Activated naive CD8-positive, alpha-beta T cell treated with anti-CD3 and anti-CD28 coated beads, Interleukin-2, amount 10 ng/mL, durations not matched to agents 7 days and 5 days (primary cell): ENCODE measurements around the gene AP2B1. TPM values are rescaled to one million over a fixed set of nuclear protein-coding genes. Genes with fewer than 3 reads are reported as not detected.
A peak's percentile ranks its signal among the peaks of the same experiment; 100 is the strongest.
"Not testable (repeated sequence)": the region's sequence is repeated elsewhere in the genome, so short reads cannot be mapped to it uniquely, and the experiment has no call there.

Experiments used
- ATAC-seq: fragments of 150-1000 bp; cut with Tn5 transposase; one replicate; pipeline ENCODE4 v1.10.0; 2021; ENCODE audit warnings: low read depth, moderate library complexity
- POLR2A ChIA-PET: fragments of 350-600 bp; sonication (Branson Sonifier 250); formaldehyde crosslinking; loops from one replicate; lab custom pipeline; 2021; ENCODE audit warnings: antibody characterized with exemption; lab: Charles Lee
- DNase-seq: peaks from one replicate; pipeline ENCODE4 v3.0.0; 2021
- H3K27ac Mint-ChIP-seq: one replicate; pipeline ENCODE4 v1.8.0; 2022; ENCODE audit warnings: mild to moderate bottlenecking, mixed read lengths
- H3K27me3 Mint-ChIP-seq: one replicate; pipeline ENCODE4 v1.8.0; 2022; ENCODE audit warnings: mild to moderate bottlenecking, moderate library complexity, mixed read lengths
- H3K36me3 Mint-ChIP-seq: one replicate; pipeline ENCODE4 v1.8.0; 2021; ENCODE audit warnings: mild to moderate bottlenecking, mixed read lengths
- H3K4me1 Mint-ChIP-seq: one replicate; pipeline ENCODE4 v1.8.0; 2021; ENCODE audit warnings: mixed read lengths
- H3K4me3 Mint-ChIP-seq: one replicate; pipeline ENCODE4 v1.8.0; 2022; ENCODE audit warnings: mild to moderate bottlenecking, moderate library complexity, mixed read lengths
- H3K9me3 Mint-ChIP-seq: one replicate; pipeline ENCODE4 v1.8.0; 2021; ENCODE audit warnings: mixed read lengths
- total RNA-seq, 2 experiments: library from RNA; stranded (reverse); gene quantifications; one replicate each; pipeline ENCODE4 v1.2.3, GENCODE V29; 2021

AP2B1 gene
- total RNA-seq, 2 experiments from 2014 or later: 154 to 163 TPM

DNA sequence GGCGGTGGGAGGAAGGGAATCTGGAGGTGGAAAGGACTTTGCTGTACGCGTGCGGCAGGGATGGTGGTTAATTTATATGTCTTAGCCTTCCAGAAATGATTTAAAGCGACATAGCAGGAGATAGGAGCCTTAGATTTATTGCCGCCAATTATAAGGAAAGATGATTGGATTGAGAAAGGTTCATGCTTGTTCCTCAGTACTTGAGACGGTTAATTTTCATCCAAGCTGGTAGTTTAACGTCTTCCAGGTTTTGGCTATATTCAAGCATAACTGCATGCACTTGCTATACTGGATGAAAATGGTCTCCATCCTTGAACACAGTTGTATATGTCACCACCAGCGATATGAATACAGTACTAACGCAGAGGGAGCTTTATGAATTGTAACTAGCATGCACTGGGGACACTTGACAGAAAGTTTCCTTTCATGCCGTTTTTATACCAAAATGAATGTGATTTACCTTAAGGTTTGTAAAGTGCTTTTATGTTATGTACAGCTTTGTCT lies 8.1 kb upstream of the AP2B1 start:
- Mint-ChIP-seq H3K36me3 (peaks cover 5% of the 10 kb centered on the region), H3K4me3 (peak overlapping the region; percentile 84), H3K27ac (peak overlapping the region; percentile 93), H3K9me3 (no peaks in the 10 kb centered on the region), H3K4me1 (peaks cover 29% of the 10 kb centered on the region), H3K27me3 (no peaks in the 10 kb centered on the region)
- ATAC-seq (no peak), DNase-seq (no peak)
- POLR2A ChIA-PET: interaction anchor here (0.6 to 5.2 kb wide), 21 partner anchors 8 to 967 kb away, joined by 3 to 41 read pairs (median 6); partner anchors contain the start of genes AP2B1, SLFN11, SLFN12L and SLFN5

GRCh38 chr17:35584061-35584460 lies 3.1 kb upstream of the AP2B1 start:
- Mint-ChIP-seq H3K36me3 (peaks cover 3% of the 10 kb centered on the region), H3K9me3 (no peaks in the 10 kb centered on the region), H3K4me3 (no peak overlapping the region), H3K4me1 (peaks cover 25% of the 10 kb centered on the region), H3K27ac (no peak overlapping the region), H3K27me3 (no peaks in the 10 kb centered on the region)
- no peak for ATAC-seq
- POLR2A ChIA-PET: no interaction called here
- DNase-seq: no peak

DNA sequence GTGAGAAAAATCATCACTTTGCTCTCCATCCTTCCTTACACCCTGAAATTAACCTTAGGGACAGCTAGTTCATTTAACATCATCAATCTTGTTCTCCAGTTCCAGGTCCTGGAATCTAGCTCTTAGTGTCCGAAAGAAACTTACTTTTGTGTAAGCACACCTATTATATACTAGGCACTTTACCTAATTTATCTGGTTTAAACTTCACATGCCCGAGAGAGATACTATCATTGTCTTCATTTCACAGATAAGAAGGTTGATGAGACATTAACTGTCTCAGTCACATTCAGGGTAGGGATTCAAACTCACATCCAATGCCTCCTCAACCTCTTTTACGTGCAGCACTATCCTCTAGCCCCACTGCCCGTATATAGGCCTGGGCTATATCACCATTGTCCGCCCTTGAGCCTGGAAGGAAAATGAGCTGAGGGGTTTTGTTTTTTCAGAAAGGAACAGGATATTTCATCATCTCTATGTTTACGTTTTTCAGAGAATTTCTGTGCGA lies 501 bp upstream of the AP2B1 start:
- peaks cover 3% of the 10 kb centered on the region for H3K36me3 Mint-ChIP-seq
- POLR2A ChIA-PET: interaction anchor here (0.6 to 1.9 kb wide), 10 partner anchors 8 to 345 kb away, joined by 3 to 31 read pairs (median 4); partner anchors contain the start of genes PEX12, SLFN12L and TAF15
- H3K27ac Mint-ChIP-seq: peak overlapping the region; percentile 99
- ATAC-seq (peak; percentile 3), DNase-seq (no peak)
- peak overlapping the region; percentile 94 for H3K4me3 Mint-ChIP-seq
- H3K9me3 Mint-ChIP-seq: no peaks in the 10 kb centered on the region
- peaks cover 32% of the 10 kb centered on the region for H3K4me1 Mint-ChIP-seq
- H3K27me3 Mint-ChIP-seq: no peaks in the 10 kb centered on the region

DNA sequence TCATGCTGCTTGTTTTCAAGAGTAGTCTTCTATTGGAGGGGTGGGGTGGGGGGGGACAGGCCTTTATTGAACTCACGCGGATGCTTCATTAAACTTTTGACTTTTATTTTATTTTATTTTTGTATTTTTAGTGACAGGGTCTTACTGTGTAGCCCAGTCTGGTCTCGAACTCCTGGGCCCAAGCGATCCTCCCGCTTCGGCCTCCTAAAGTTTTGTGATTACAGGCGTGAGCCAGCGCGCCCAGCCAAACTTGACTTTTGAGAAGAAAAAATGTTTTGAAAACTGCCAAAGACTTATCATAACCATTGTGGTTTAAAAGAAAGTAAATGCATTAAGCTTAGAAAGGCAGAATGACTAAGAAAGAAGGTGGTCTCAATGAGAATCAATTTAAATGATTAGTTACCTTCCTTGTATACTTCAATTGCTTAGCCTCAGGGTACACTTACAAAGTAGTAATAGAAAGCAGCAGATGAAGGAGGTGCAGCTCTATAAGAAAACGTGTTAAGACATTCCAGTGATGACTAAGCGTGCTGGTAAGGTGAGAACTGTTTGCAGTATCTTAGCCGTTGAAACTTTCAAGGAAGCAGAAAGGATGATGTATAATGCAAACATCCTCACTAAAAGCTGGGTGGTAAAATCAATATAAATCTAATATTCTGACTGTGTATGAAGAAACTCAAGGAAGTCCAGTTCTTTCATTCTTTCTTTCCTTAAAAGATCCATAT lies 1.2 kb downstream of the AP2B1 start:
- H3K4me1 Mint-ChIP-seq: peaks cover 32% of the 10 kb centered on the region
- ATAC-seq (peak; percentile 20), DNase-seq (no peak)
- H3K27me3 Mint-ChIP-seq: no peaks in the 10 kb centered on the region
- peaks cover 5% of the 10 kb centered on the region for H3K36me3 Mint-ChIP-seq
- peak overlapping the region; percentile 94 for H3K4me3 Mint-ChIP-seq
- H3K9me3 Mint-ChIP-seq: no peaks in the 10 kb centered on the region
- H3K27ac Mint-ChIP-seq: peak overlapping the region; percentile 99
- POLR2A ChIA-PET: interaction anchor here (0.6 to 2.7 kb wide), 7 partner anchors 10 to 345 kb away, joined by 3 to 32 read pairs (median 3); partner anchors contain the start of genes PEX12, SLFN5 and TAF15

GRCh38 chr17:35596072-35596471 lies 8.9 kb downstream of the AP2B1 start:
- Mint-ChIP-seq H3K27me3 (no peaks in the 10 kb centered on the region), H3K27ac (no peak overlapping the region), H3K36me3 (peaks cover 41% of the 10 kb centered on the region), H3K4me3 (no peak overlapping the region), H3K9me3 (no peaks in the 10 kb centered on the region), H3K4me1 (peaks cover 9% of the 10 kb centered on the region)
- ATAC-seq (no peak), DNase-seq (no peak)
- POLR2A ChIA-PET: no interaction called here

GRCh38 chr17:35596530-35597233 lies 9.6 kb downstream of the AP2B1 start:
- ATAC-seq (no peak), DNase-seq (no peak)
- Mint-ChIP-seq H3K9me3 (no peaks in the 10 kb centered on the region), H3K27me3 (no peaks in the 10 kb centered on the region), H3K4me3 (no peak overlapping the region), H3K4me1 (peaks cover 7% of the 10 kb centered on the region), H3K36me3 (peaks cover 41% of the 10 kb centered on the region), H3K27ac (no peak overlapping the region)
- POLR2A ChIA-PET: interaction anchor here (0.7 kb wide), 1 partner anchor 20 kb away, joined by 3 read pairs; no protein-coding TSS in a partner anchor

DNA sequence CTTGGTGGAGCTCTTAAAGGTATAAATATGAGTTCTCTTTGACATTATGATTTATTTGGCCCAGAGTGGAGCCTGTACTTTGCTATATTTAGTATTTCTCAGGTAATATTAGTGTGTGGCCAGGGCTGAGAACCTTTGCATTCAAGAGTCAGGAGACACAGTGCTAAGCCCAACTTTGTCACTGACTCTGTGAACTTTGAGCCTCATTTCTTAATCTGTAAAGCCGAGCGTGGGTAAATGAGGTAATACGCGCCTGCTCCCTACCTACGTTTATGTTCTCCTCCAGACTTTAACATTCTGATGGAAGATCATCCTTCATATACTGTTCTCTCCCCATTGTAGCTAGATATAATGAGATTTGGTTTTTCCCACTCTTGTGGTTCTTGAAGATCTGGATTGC lies 10.5 kb downstream of the AP2B1 start:
- POLR2A ChIA-PET: no interaction called here
- Mint-ChIP-seq H3K4me3 (no peak overlapping the region), H3K36me3 (peaks cover 43% of the 10 kb centered on the region), H3K9me3 (no peaks in the 10 kb centered on the region), H3K4me1 (peaks cover 7% of the 10 kb centered on the region), H3K27ac (no peak overlapping the region), H3K27me3 (no peaks in the 10 kb centered on the region)
- no peak for ATAC-seq
- no peak for DNase-seq

DNA sequence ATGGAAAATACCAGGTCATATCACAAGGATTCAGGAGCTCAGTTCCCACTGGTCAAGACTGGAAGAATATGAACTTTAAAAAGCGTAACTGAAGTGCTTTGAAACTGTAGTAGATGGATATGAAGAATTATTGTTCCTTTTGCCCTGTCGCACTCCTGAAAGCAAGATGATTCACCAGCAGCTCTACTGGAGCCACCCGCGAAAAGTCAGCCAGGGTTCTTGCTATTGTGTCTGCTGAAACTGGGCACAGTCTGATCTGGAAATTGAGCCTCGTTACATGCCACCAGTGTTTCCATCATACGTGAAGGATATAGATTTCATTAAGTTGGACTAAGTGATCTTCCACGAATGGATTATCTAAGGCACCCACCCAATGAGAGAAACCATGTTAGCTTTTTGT lies 16.6 kb downstream of the AP2B1 start:
- POLR2A ChIA-PET: no interaction called here
- DNase-seq (no peak), ATAC-seq (no peak)
- no peaks in the 10 kb centered on the region for H3K27me3 Mint-ChIP-seq
- H3K9me3 Mint-ChIP-seq: no peaks in the 10 kb centered on the region
- H3K36me3 Mint-ChIP-seq: peaks cover 23% of the 10 kb centered on the region
- peaks cover 1% of the 10 kb centered on the region for H3K4me1 Mint-ChIP-seq
- no peak overlapping the region for H3K27ac Mint-ChIP-seq
- H3K4me3 Mint-ChIP-seq: no peak overlapping the region

DNA sequence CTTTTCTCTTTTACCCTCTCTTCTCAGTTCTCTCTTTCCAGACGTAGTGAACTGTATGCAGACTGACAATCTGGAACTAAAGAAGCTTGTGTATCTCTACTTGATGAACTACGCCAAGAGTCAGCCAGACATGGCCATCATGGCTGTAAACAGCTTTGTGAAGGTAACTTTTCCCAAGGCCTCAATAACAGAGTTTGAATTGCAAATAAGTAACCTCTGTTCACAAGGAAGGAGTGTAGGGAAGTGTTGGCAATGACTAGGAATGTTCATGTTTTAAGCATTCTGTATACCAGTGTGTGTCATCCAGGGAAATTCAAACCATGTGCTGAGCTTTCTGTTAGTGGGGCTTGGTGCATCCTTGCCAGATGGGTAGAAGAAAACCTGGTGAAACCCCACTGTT lies 18.6 kb downstream of the AP2B1 start:
- POLR2A ChIA-PET: no interaction called here
- H3K36me3 Mint-ChIP-seq: peaks cover 22% of the 10 kb centered on the region
- no peak for DNase-seq
- H3K27ac Mint-ChIP-seq: no peak overlapping the region
- H3K9me3 Mint-ChIP-seq: no peaks in the 10 kb centered on the region
- no peak for ATAC-seq
- H3K4me3 Mint-ChIP-seq: no peak overlapping the region
- H3K27me3 Mint-ChIP-seq: no peaks in the 10 kb centered on the region
- peaks cover 1% of the 10 kb centered on the region for H3K4me1 Mint-ChIP-seq

GRCh38 chr17:35607239-35607847 lies 20.2 kb downstream of the AP2B1 start:
- no peak for ATAC-seq
- no peak for DNase-seq
- Mint-ChIP-seq H3K4me3 (no peak overlapping the region), H3K27me3 (no peaks in the 10 kb centered on the region), H3K36me3 (peaks cover 18% of the 10 kb centered on the region), H3K9me3 (no peaks in the 10 kb centered on the region), H3K4me1 (peaks cover 1% of the 10 kb centered on the region), H3K27ac (no peak overlapping the region)
- POLR2A ChIA-PET: interaction anchor here (0.6 kb wide), 2 partner anchors 38 to 253 kb away, joined by 3 read pairs; no protein-coding TSS in a partner anchor

GRCh38 chr17:35609831-35610230 lies 22.7 kb downstream of the AP2B1 start:
- DNase-seq: no peak
- Mint-ChIP-seq H3K27me3 (no peaks in the 10 kb centered on the region), H3K4me3 (no peak overlapping the region), H3K36me3 (peaks cover 13% of the 10 kb centered on the region), H3K4me1 (peaks cover 7% of the 10 kb centered on the region), H3K9me3 (no peaks in the 10 kb centered on the region), H3K27ac (no peak overlapping the region)
- ATAC-seq: no peak
- POLR2A ChIA-PET: no interaction called here

- H3K27ac Mint-ChIP-seq, H3K9me3 Mint-ChIP-seq, H3K4me3 Mint-ChIP-seq, H3K27me3 Mint-ChIP-seq, DNase-seq, H3K4me1 Mint-ChIP-seq, POLR2A ChIA-PET, H3K36me3 Mint-ChIP-seq, ATAC-seq: not testable (repeated sequence)
These were observed 23.6 kb downstream of the AP2B1 start for GRCh38 chr17:35610746-35611145.
